Activated T-cell treated with anti-CD3 and anti-CD28 coated beads for 24 hours (primary cell): Measurements from ENCODE around the gene RNF182.
"Not testable (repeated sequence)": the region's sequence is repeated elsewhere in the genome, so short reads cannot be mapped to it uniquely, and the experiment has no call there.

Experiments
- DNase-seq: peaks from one replicate; pipeline ENCODE4 v3.0.0-alpha.2; 2020; ENCODE audit warnings: low read depth

Gene RNF182

DNA sequence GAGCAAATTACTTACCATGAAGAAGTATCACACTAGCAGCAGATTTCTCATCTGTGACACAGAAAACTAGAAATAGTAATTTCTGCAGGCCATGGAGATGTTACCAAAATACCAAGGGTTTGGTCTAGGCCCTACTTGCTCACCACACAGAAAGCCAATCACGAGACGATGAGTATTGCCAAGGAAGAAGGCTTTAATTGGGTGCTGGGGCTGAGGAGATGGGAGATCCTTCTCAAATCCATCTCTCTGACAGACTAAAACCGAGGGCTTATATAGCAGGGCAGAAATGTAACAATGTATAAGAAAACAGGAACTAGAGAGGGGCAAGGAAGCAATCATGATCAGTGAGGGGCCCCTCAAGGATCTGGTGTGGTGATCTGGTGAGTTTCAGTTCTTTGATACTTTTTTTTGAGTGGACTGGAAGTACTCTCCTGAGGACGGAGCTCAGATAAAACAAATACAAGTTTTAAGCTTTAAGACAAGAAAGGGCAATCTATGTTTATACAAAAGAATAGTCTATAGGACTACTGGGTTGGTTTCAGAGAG lies 40.9 kb downstream of the RNF182 start:
- DNase-seq = no peak

DNA sequence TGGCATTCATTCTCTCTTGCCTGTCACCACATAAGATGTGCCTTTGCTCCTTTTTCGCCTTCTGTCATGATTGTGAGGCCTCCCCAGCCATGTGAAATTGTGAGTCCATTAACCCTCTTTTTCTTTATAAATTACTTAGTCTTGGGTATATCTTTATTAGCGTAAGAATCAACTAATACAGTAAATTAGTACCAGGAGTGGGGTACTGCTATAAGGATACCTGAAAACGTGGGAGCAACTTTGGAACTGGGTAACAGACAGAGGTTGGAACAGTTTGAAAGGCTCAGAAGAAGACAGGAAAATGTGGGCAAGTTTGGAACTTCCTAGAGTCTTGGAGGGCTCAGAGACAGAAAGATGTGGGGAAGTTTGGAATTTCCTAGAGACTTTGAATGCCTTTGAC lies 46.6 kb downstream of the RNF182 start:
- DNase-seq = no peak

DNA sequence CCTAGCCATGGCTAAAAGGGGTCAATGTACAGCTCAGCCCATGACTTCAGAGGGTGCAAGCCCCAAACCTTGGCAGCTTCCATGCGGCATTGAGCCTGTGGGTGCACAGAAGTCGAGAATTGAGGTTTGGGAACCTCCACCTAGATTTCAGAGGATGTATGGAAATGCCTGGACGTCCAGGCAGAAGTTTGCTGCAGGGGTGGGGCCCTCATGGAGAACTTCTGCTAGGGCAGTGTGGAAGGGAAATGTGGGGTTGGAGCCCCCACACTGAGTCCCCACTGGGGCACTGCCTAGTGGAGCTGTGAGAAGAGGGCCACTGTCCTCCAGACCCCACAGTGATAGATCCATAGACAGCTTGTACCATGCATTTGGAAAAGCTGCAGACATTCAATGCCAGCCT lies 47.9 kb downstream of the RNF182 start:
- DNase-seq = not testable (repeated sequence)

DNA sequence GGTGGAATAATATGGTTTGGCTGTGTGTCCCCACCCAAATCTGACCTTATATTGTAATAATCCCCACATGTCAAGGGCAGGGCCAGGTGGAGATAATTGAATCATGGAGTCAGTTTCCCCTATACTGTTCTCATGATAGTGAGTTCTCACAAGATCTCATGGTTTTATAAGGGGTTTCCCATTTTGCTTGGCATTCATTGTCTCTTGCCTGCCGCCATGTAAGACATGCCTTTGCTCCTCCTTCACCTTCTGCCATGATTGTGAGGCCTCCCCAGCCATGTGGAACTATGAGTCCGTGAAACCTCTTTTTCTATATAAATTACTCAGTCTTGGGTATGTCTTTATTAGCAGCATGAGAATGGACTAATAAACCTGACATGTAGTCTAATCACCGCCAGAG lies 48.7 kb downstream of the RNF182 start:
- not testable (repeated sequence) for DNase-seq

DNA sequence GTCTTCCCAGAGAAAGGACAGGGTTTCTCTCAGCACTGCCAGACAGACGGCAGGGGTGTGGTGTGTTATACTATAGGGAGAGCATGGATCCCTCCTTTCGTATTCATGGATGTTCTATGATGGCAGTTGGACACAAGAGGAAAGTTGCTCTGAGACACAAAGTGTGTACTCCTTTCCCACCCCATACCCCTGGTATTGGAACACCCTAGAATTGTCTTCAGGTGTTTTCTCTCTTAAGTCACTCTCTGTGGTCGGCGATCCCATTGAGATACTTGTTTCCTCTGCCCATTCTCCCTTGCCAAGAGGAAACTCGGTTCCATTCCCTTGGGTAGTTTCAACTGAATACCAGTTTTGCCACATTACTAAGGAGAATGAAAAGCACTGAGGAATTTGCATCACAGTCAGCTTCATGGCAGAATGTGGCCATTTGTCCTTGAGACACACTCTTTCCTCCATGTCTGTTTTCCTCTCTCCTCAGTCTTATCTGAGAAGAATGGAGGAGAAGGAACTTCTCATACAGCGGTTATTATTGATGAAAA lies 53.4 kb downstream of the RNF182 start:
- no peak for DNase-seq

DNA sequence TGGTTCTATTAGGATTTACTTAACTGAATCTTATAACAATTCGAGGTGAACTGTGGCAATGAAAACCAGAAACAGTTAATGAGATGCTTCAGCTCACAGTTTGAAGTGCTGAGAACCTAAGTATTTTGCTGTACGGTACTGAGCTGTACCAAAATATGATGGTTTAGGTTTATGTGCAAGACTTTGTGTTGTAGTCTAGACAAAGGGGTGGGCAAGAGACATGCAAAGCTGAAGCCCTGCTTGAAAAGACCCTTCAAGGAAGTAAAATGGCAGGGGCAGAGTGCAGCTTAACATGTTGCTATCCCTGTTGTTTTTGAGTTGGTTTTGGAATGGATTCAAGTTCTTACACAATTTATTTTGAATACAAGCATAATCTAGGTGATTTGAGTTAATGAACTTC lies 54.0 kb downstream of the RNF182 start:
- DNase-seq = no peak

DNA sequence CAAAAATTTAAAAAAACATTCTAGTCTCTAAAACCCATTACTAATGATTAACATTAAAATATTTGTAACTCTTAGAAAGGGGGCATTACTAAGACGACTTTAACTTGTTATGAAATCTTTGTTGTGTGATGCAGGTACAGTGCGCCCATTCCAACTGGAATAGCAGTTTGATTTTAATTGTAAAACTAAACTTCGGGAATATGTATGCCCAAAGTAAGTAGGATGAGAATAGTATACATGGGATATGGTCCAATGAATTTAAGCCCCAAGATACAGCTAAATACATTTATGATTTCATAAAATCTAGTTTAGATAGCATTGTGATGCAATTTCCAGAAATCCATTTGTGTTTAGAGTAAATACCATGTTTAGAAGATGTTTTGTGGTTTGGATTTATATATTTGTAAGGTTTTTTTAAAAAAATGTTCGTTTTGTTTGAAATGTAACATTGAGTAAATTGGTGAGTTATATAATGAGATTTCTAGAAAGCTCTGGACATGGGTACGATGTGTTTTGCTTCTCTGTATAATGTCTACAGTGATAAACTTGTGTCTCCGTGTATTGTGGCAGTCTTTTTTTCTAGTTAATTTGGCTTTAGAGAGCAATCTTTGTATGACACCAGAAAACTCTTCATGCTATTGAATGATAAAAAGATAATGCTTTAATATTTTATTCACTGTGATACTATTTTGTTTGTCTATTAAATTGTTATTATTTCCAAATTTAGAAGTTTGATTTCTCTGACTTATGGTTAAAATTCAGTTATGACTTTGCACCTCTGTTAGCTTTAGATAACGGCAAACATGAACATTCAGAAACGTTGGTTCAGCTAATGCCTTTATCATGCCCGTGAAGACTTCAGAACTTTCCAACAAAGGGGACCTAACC lies 54.8 kb downstream of the RNF182 start:
- DNase-seq = no peak

DNA sequence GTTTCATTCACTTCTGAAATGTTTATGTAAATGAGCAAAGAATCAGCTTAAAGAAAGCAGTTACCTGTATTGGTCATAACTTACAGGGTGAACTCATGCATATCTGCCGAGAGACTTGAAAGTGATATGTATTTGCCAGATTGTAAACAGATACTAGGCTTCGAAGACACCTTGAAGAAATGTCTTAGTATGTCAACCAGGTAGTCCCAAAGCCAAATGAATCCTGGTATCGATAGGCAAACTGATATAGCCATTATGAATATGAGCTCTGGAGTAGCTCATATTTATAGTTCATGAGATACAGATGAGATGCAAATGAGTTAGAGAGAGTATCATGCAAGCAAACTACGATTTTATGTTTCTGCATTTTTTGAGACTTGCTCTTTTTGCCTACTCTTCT lies 55.8 kb downstream of the RNF182 start:
- DNase-seq = no peak

DNA sequence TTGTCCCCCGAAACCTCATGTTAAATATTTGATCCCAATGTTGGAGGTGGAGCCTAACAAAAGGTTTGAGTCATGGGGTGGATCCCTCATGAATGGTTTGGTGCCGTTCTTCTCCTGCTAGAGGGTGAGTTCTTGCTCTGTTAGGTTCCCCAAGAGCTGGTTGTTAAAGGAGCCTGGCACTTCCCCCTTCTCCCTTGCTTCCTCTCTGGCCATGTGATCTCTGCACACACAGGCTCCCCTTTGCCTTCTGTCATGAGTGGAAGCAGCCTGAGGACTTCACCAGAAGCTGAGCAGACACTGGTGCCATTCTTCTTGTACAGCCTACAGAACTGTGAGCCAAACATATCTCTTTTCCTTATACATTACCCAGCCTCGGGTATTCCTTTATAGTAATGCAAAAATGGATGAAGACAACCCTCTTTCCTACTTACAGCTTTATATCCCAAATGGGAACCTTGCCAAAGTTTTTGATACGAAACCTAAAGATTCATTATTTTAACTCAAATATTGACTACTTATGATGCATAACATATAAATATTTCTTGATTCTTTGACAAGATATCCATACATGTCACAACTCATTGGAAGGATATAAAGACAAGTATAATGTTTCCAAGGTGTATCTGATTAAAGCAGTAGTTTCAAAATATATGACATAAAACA lies 61.0 kb downstream of the RNF182 start:
- no peak for DNase-seq

DNA sequence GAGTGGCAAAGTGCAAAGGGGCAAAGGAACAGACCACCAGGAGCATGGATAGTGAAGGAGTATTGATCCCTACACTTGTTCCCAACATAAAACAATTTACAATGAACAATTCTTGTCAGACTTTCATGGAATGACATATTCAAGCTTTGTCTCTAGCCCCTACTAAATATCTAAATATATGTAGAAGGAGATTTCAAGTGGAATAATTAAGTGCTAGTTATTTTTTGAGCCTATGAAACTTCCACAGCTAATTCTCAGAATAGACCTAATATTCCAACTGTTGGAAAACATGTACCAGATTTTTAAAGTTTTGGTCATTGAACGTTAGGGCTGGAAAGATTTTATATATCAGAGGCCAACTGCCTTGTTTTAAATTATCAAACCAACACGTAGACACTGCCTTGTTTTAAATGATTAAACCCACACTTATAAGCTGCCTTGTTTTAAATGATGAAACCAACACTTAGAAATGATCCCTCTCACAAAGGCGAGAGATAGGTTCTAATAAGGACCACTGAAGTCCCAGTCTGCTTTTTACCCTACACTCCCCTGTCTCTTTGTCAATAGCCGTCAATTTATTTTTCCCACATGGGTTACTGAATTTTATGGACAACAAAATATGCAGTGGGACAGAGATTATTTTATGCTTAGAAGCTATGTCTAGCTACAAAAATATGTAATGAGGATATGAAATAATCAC lies 62.1 kb downstream of the RNF182 start:
- DNase-seq = no peak

DNA sequence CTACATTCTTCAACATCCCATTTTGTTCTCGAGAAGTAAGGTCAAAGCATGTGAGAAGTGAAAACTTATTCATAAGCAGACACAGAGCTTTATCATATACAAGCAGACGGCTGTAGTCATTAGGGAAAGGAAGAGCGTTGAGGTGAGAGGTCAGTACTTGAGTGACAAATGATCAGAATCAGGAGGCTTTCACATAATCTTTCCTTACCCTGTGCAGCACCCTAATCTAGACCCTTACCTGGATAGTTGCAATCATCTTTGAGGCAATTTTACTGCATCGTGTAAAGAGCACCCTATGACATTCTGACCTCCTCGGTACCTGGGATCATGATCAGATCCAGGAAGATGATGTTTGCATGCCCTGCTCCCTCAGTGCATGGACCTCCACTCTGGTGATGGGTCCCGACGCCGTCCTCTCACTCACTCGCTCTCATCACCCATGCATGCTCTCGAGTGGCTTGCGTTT lies 62.7 kb downstream of the RNF182 start:
- DNase-seq = no peak

DNA sequence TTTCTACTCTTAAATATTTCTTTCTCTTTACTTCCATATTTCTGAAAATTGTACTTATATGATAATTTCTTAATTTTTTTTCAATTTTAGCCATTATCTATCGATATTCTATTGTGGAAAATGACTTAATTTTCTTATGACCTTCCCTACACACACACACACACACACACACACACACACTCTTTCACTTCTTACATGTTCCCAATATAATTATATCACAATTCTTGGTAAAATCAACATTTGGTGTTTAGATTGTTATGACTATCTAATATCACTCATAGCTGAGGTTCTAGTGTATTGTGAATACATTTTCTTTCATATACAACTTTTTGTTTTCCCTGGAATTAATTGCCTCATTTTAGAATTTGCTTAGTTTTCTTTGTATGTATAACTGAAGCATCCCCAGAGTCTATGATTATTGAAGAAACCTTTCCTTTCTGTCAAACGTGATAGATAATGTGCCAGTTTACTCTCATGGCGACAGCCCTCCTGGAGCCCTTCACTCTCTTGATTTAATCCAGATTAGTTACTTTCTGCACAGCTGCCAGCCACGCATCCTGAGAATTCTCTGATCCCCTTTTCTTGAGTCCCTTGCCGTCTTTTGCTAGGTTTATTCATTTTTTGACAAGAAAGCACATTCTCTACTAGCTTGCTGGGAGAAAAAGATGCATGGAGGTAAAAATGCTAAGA lies 63.4 kb downstream of the RNF182 start:
- no peak for DNase-seq

DNA sequence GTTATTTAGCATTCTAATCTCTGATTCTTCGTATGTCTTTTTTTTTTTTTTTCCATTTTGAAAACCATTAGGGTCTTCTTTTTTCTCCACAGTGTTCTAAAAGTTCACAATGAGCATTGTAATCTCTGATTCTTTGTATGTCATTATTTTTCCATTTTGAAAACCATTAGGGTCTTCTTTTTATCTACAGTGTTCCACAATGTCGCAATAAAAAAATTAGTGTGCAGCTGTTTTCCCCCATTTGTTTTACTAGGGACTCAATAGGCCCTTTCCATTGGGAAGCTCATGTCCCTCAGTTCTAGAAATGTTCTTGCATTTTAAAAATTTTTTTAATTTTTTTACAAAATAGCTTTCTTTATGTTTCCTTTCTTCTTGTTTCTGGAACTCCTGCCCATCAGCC lies 64.2 kb downstream of the RNF182 start:
- DNase-seq = no peak

DNA sequence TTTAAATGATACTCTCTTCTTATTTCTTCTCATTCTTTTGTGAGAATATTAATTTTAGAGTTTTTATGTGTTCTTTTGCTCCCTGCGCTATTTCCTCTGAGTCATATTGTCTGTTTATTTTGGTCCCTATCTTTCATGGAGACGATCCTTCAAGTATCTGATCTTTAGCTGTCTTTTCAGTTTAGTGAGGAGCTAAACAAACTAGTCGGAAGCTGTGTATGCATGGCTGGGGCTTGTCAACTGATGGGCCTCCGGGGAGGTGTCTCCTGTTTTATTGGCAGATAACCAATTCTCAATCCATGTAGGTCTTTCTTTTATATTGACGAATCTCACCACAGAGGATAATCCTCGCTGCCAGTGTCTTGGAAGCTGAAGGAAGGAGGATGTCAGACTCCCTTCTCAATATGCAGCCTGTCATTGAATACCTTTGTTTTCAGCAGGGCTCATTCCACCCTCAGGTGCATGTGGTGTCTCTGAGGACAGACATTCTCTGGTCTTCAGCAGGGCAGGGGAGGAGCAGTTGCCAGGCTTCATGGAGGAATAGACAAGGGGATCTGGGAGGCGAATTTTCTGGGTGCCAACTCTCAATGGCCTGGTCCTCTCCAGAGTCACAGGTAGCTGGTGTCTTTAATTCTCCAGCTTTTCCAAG lies 64.9 kb downstream of the RNF182 start:
- no peak for DNase-seq

DNA sequence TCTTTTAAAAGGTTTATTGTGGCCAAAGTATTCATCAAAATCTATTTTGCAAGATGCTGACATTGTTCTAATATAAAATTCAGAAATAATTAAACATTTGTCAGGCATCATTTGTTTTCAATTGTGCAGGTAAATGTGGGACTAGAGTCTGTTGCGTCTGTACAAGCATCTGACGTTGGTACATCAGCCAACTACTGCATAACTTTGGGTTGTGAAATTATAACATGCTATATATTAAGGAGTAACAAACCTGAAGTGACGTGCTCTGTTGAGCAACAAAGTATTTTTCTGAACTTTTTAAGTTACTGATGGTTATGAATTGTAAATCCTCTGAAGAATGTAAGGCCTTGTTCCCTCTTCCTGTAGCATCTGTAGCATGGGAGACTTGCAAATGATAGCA lies 66.0 kb downstream of the RNF182 start:
- DNase-seq = no peak

DNA sequence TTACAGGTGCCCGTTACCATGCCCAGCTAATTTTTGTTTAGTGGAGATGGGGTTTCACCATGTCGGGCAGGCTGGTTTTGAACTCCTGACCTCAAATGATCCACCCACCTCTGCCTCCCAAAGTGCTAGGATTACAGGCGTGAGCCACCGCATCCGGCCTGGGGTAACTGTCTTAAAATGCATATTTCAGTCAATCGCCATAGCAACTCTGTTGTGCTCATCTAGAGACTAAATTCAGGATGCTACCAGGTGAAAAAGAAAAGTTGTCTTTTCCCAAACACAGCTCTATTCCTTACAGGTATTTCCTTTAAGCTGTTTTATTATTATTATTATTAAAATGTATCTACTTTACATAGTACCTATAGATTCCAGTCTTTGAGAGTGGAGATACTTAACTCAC lies 66.6 kb downstream of the RNF182 start:
- DNase-seq = no peak

DNA sequence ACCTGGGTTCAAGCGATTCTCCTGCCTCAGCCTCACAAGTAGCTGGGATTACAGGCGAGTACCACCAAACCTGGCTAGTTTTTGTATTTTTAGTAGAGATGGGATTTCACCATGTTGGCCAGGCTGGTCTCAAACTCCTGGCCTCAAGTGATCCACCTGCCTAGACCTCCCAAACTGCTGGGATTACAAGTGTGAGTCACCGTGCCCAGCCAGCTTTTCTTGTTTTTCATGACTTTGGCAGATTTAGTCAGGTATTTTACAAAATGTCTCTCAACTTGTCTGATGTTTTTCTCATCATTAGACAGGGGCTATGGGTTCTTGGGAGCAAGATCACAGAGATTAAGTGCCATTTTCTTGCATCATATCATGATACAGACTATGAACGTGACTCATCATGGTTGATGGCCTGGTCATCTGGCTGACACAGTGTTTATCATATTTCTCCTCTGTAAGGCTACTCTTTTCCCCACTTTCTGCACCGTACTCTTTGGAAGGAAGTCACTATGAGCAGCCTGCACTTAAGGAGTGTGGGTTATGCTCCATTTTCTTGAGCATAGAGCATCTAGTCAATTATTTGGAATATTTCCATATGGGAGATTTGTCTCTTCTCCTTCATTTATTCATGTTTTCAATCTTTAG lies 67.8 kb downstream of the RNF182 start:
- DNase-seq = no peak

DNA sequence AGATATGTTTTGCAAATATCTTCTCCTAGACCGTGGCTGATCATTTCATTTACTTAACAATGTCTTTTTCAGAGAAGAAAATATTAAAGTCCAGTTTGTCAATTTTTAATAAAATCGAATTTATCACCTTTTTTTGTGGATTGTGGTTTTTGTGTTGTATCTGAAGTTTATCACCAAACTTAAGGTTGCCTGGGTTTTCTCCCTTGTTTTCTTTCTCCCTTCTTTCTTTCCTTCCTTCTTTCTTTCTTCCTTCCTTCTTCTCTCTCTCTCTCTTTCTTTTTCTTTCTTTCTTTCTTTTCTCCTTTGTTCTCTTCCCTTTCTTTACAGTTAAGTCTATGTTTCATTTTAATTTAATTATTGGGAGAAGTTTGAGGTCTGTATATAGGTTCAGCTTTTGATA lies 68.7 kb downstream of the RNF182 start:
- DNase-seq = no peak

DNA sequence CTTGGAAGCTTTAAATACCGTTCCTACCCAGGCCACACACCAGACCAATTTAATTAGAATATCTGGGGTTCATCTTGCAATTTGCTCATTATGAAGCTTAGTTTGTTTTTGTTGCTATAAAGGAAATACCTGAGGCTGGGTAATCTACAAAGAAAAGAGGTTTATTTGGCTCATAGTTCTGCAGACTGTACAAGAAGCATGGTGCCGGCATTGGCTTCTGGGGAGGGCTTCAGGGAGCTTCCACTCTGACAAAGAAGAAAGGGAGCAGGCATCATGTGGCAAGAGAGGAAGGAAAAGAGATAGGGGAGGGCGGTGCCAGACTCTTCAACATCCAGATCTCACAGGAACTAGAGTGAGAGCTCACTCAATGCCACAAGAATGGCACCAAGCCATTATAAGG lies 73.6 kb downstream of the RNF182 start:
- no peak for DNase-seq

DNA sequence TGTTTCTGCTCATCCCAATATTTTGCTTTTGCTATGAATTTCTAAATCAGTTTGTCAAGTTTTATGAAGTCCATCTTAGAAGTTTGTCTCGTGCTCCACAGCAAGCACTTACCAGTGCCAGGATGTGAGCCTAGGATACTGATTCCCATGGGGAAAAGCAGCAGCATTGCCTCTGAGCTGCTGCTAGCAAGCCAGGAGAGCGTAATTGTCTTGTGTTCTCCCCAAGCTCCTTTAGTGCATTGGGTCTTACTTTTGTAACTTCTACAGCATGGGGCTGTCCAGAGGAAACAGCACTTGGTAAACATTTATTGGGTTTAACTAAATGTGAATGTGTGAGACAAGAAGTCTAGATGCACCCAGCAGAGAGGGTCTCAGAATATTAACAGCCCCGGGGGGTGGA lies 76.1 kb downstream of the RNF182 start:
- no peak for DNase-seq
